HG03575 (cell line): ENCODE data around the gene TLR1.

Experiments used
- ATAC-seq: cut with Tn5 transposase; IDR thresholded peaks from one replicate; pipeline ENCODE4 v1.9.1; 2021; ENCODE audit not compliant: unreplicated experiment, insufficient number of reproducible peaks, low FRiP score; ENCODE audit errors: extremely low read depth

TLR1 gene

GRCh38 chr4:38752372-38752940 lies 52.1 kb downstream of the TLR1 start:
- no peak for ATAC-seq

DNA sequence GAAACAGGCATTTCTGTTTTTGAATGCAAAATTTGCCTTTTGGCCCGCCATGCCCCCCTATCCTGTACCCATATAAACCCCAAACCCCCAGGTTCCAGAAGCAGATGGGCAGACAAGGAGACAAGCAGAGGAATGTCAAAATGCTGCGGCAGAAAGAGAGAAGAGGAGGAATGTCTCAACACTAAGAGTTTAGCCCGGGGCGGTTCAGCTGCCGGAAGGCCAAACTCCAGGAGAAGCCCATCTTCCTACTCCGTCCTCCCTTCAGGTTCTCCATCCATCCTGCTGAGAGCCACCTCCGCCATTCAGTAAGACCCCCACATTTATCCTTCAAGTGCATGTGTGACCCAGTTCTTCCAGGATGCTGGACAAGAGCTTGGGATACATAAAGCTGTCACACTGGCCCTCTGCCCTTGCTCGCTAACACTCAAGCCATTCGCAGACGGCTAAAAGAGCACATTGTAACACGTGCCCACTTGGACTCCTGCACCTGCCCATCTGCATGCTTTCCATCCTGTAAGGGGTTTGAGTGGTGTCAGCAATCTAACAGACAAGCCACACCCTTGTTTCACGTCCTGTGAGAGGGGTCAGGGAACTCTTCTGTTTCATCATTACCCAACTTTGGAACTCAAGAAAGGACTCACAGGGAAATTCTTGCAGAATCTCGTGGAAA lies 53.1 kb downstream of the TLR1 start:
- ATAC-seq: no peak

DNA sequence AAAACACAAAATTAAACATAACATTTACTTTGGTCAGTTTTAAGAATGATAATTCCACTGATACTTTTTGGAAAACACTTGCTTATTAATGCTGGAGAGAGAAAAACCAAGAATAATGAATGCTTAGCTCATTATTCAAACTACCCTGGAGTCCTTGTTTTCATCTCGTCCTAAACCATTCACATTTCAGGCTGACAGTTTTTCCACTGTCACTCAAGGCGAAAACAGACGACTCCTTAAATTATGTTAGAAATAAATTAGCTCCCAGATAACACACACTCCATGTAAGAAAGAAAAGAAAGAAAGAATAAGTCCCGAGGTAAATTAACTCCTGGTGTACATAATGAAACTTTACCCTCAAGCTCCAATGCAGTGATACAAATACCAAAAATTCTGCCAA lies 55.3 kb downstream of the TLR1 start:
- no peak for ATAC-seq

DNA sequence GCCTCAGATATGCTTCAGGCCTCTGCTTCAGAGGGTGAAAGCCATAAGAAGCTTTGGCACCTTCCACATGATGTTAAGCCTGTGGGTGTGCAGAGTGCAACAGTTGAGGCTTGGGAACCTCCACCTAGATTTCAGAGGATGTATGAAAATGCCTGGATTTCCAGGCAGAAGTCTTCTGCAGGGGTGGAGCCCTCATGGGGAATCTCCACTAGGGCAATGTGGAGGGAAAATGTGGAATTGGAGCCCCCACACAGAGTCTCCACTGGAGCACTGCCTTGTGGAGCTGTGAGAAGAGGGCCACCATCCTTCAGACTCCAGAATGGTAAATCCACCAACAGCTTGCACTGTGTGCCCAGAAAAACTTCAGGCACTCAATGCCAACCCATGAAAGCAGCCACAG lies 57.0 kb downstream of the TLR1 start:
- ATAC-seq: no peak
